GM19438 (cell line): ENCODE measurements around the gene SMIM38.

ENCODE experiments used
- ATAC-seq: cut with Tn5 transposase; IDR thresholded peaks from one replicate; pipeline ENCODE4 v1.9.1; 2021; ENCODE audit warnings: low read depth; ENCODE audit not compliant: unreplicated experiment

Gene SMIM38

GRCh38 chr11:69200331-69201065 lies 44.8 kb downstream of the SMIM38 start:
- ATAC-seq, result no peak

GRCh38 chr11:69201066-69201365 lies 45.3 kb downstream of the SMIM38 start:
- no peak for ATAC-seq

DNA sequence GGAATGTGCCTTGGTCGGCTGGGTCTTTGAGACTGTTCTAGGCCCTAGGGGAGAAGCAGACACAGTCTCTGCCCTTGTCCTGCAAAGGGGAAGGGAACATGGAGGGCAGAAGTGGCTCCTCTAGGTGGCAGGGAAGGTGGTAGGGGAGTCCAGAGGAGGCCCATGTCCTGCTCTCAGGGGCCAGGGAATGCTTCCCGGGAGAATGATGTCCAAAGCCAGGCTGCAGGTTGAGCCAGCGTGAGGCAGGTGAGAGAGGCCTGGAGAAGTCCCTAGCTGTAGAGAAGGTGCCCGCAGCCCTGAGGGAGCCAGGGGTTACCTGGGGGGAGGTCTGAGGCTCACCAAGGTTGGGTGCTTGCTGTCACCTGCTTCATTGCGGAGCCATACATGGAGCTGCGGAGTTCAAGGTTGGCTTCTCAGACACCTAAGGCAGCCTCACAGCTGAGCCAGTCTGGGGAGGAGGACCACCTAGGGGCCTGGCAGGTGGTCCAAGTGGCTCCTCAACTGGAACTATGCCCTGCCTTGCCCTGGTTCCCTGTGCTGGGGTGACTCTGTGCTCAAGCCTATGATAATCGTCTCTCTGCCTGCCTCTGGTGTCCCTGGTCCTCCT lies 46.1 kb downstream of the SMIM38 start:
- ATAC-seq, result no peak

DNA sequence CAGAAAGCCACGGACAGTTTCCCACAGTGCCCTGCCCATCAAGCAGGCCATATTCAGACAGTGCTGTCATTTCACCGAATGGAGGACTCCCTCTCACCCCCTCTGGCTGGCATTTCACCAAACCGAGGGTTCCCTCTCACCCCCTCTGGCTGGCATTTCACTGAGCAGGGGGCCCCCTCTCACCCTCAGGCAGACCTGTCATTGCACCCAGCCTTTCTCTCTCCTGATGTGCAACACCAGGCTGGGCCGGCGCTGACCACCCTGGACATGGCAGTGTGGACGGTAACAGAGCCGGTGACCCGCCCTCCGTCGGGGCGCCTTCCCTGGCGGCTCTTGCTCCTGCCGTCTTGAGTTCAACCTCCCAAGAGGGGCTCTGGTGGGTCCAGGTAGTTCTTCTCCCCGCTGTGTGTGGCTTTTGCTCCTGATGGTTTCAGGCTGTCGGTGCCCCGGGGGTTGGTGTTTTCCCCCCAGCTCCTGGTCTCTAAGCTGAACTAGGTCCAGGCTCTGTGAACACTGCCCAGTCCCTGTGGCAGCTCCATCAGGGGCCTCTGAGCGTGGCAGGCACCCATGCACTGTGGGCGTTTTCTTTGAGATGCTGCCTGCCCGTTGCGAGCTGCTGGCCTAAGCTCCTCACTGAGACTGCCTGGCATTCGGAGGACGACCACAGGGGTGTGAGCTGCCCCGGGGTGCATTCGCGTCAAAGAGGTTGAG lies 46.9 kb downstream of the SMIM38 start:
- ATAC-seq, result no peak

DNA sequence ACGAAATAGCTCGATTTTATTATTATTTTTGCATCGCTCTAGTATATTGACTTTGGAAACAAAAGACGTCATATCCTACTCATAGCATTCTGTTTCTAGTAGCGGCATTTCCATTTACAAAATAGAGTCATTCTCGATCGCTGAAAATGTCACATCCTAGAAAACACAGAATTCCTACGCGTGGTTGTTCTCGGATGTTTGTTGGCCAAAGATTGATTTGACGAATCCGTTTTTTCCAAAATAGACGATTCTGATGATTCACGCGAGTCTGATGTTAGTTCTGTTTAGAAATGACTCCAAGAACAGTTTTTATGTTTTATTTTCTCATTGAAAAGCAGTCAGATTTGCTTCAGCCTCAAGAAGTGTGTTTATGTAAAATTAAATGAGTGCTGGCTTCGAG lies 47.6 kb downstream of the SMIM38 start:
- no peak for ATAC-seq

- no peak for ATAC-seq
These were observed 48.1 kb downstream of the SMIM38 start for GRCh38 chr11:69203901-69204245.

- no peak for ATAC-seq
These were observed 48.7 kb downstream of the SMIM38 start for GRCh38 chr11:69204246-69204940.

- no peak for ATAC-seq
These were observed 49.4 kb downstream of the SMIM38 start for GRCh38 chr11:69204941-69205742.
